SK-N-SH treated with all-trans-retinoic acid at 6 μM for 48 hours (cell line): Measurements from ENCODE around the gene TMEM164.

Experiments
- ARNTL ChIP-seq: fragments of 450-650 bp; formaldehyde crosslinking; IDR thresholded peaks from 2 replicates; pipeline ENCODE4 v1.5.0; 2020; ENCODE audit warnings: low read depth, mild to moderate bottlenecking, moderate library complexity, borderline replicate concordance
- OSR1 ChIP-seq: fragments of 250-450 bp; sonication (Bioruptor Pico); IDR thresholded peaks from 2 replicates; pipeline ENCODE4 v1.8.0; 2022; ENCODE audit warnings: moderate library complexity, mild to moderate bottlenecking, inconsistent platforms
- PPARA ChIP-seq: fragments of 250-450 bp; sonication (Bioruptor Pico); IDR thresholded peaks from 2 replicates; pipeline ENCODE4 v1.5.0; 2020; ENCODE audit warnings: mild to moderate bottlenecking, borderline replicate concordance
- RARB ChIP-seq: fragments of 250-450 bp; sonication (Bioruptor Pico); IDR thresholded peaks from 2 replicates; pipeline ENCODE4 v1.8.0; 2021; ENCODE audit warnings: mild to moderate bottlenecking, moderate library complexity
- TSHZ2 ChIP-seq: fragments of 250-450 bp; sonication (Bioruptor Pico); IDR thresholded peaks from 2 replicates; pipeline ENCODE4 v1.5.0; 2020; ENCODE audit warnings: mild to moderate bottlenecking, moderate library complexity
- ZFP30 ChIP-seq: fragments of 450-650 bp; formaldehyde crosslinking; IDR thresholded peaks from 2 replicates; pipeline ENCODE4 v1.5.0; 2022; ENCODE audit warnings: mild to moderate bottlenecking, moderate library complexity
- ZNF565 ChIP-seq: fragments of 450-650 bp; formaldehyde crosslinking; conservative IDR thresholded peaks from 2 replicates; pipeline ENCODE4 v1.5.0; 2020; ENCODE audit warnings: low read depth, mild to moderate bottlenecking, moderate library complexity
- TF ChIP-seq, protein P1 (sequence below): fragments of 250-450 bp; sonication (Bioruptor Pico); IDR thresholded peaks from 2 replicates; pipeline ENCODE4 v1.8.0; 2020; ENCODE audit warnings: mild to moderate bottlenecking, moderate library complexity, borderline replicate concordance
- TF ChIP-seq, protein P2 (sequence below): fragments of 250-450 bp; sonication (Bioruptor Pico); IDR thresholded peaks from 2 replicates; pipeline ENCODE4 v1.5.1; 2021; ENCODE audit warnings: mild to moderate bottlenecking, moderate library complexity

- TF ChIP-seq, protein P1, sequence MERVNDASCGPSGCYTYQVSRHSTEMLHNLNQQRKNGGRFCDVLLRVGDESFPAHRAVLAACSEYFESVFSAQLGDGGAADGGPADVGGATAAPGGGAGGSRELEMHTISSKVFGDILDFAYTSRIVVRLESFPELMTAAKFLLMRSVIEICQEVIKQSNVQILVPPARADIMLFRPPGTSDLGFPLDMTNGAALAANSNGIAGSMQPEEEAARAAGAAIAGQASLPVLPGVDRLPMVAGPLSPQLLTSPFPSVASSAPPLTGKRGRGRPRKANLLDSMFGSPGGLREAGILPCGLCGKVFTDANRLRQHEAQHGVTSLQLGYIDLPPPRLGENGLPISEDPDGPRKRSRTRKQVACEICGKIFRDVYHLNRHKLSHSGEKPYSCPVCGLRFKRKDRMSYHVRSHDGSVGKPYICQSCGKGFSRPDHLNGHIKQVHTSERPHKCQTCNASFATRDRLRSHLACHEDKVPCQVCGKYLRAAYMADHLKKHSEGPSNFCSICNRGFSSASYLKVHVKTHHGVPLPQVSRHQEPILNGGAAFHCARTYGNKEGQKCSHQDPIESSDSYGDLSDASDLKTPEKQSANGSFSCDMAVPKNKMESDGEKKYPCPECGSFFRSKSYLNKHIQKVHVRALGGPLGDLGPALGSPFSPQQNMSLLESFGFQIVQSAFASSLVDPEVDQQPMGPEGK (CRISPR knock-in tag): no peak
- no peak for TF ChIP-seq ARNTL
- no peak for TF ChIP-seq RARB (CRISPR knock-in tag)
- TF ChIP-seq PPARA (CRISPR knock-in tag): no peak
- TF ChIP-seq ZFP30: no peak
- TF ChIP-seq OSR1 (CRISPR knock-in tag): no peak
- no peak for TF ChIP-seq TSHZ2 (CRISPR knock-in tag)
- TF ChIP-seq, protein P2, sequence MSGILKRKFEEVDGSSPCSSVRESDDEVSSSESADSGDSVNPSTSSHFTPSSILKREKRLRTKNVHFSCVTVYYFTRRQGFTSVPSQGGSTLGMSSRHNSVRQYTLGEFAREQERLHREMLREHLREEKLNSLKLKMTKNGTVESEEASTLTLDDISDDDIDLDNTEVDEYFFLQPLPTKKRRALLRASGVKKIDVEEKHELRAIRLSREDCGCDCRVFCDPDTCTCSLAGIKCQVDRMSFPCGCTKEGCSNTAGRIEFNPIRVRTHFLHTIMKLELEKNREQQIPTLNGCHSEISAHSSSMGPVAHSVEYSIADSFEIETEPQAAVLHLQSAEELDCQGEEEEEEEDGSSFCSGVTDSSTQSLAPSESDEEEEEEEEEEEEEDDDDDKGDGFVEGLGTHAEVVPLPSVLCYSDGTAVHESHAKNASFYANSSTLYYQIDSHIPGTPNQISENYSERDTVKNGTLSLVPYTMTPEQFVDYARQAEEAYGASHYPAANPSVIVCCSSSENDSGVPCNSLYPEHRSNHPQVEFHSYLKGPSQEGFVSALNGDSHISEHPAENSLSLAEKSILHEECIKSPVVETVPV: no peak
- TF ChIP-seq ZNF565 (CRISPR knock-in tag): no peak
Measured at GRCh38 chrX:110081320-110081719, 78.4 kb downstream of the TMEM164 start.
